B cell (primary cell): ENCODE results near the gene KSR1.

Experiments used
- CTCF ChIP-seq: fragments of 200-600 bp; IDR thresholded peaks from one replicate; pipeline ENCODE4 v1.8.0; 2022; ENCODE audit warnings: antibody characterized with exemption, mild to moderate bottlenecking
- EZH2 ChIP-seq: IDR thresholded peaks from 2 replicates; pipeline ENCODE4 v1.6.1; 2012; ENCODE audit warnings: borderline replicate concordance, low read depth, mild to moderate bottlenecking, moderate library complexity, low read length; ENCODE audit not compliant: insufficient read depth, poor library complexity, severe bottlenecking

DNA sequence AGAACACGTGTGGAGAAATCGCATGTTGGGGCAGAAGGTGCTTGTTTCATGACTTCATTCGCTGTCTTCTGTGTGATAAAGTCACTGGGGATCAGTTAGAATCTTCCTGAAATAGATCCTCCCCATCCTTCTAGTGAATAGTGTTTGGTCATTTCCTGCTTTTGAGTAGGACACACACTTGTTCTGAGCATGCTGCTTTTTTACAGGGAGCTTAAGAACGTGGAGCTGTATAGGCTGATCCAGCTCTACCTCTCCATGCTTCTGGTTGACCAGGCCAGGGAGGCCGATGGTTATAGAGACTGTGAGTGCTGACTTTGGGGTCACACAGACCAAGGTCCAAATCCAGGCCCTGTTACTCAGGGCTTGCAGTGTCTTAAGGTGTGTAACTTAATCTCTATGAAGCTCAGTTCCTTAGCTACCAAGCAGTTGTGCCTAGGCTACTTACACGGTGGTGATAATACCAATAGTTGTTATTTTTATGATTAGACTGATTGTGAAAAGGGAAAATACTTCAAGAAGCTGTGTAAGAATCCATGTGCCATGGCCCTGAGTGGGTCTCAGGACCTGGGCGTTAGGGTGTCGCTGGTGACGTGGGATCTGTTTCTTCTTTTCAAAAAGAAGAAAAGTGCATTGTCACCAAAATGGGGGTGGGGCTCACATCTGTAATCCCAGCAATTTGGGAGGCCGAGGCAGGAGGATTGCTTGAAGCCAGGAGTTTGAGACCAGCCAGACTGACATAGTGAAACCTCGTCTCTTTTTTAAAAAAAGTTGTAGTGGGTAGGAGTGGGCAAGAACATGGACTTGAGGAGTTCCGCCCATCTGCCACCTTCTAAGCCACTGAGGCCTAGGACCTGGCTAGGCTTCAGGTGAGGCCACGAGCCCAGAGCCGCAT lies 110.7 kb downstream of the KSR1 start:
- TF ChIP-seq CTCF (no peak), EZH2 (no peak)
